ENCODE measurements around the gene KCNK3.

KCNK3 gene

DNA sequence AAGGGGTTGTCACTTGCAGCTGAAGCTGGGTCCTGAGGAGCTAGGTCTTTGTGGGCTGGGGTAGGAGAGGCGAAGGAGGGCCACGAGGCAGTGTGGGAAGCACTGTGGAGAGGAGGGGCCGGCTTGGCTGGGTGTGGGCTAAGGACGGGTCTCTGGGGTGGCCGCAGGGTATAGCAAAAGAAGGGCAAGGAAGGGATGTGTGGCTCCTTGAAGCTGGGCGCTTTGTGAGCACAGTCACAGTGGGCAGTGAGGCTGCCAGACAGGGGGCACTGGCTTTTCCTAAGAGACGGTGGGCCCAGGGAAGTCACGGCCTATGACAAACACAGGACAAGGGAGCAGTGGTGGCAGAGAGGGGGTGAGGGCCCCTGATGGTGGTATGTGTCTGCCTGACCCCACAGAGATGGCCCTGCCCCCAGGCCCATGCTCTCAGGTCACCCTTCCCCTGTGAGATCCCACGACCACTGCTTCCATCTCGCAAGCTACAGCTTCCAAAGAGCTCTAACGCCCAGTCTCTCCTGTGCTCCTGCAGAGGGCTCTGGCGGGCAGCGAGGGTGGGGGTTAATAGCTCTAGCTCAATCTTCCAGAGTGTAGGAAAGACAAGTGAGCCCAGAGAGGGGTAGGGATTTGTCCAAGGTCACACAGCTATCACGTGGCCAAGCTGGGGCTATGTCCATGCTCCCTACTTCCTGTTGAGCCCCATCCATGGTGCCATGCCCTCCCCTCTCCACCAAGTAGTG lies 32.4 kb downstream of the KCNK3 start:
- Mint-ChIP-seq H3K27ac (no peak overlapping the region), H3K36me3 (no peaks in the 10 kb centered on the region), H3K27me3 (no peaks in the 10 kb centered on the region), H3K4me3 (no peak overlapping the region), H3K4me1 (no peaks in the 10 kb centered on the region), H3K9me3 (no peaks in the 10 kb centered on the region)

DNA sequence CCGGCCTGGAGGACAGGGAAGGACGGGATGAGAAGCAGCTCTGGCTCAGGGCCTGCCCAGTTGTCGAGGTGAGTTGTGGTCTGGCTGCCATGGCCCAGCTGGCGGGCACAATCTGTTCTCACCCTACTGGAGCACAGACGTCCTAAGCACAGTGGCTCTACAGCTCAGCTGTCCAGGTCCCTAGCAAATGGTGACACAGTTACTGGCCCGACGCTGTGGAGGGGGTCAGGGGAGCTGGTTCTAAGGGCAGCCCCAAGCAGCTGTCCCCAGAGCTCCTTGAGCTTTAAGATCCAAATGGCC lies 32.9 kb downstream of the KCNK3 start:
- H3K27me3 Mint-ChIP-seq: no peaks in the 10 kb centered on the region
- H3K27ac Mint-ChIP-seq: no peak overlapping the region
- no peaks in the 10 kb centered on the region for H3K9me3 Mint-ChIP-seq
- H3K4me1 Mint-ChIP-seq: no peaks in the 10 kb centered on the region
- H3K4me3 Mint-ChIP-seq: no peak overlapping the region
- no peaks in the 10 kb centered on the region for H3K36me3 Mint-ChIP-seq

- Mint-ChIP-seq H3K27ac (no peak overlapping the region), H3K4me1 (no peaks in the 10 kb centered on the region), H3K9me3 (no peaks in the 10 kb centered on the region), H3K36me3 (no peaks in the 10 kb centered on the region), H3K27me3 (peaks cover 2% of the 10 kb centered on the region), H3K4me3 (no peak overlapping the region)
Measured at GRCh38 chr2:26726228-26726627, 33.7 kb downstream of the KCNK3 start.

- H3K4me1 Mint-ChIP-seq: no peaks in the 10 kb centered on the region
- H3K36me3 Mint-ChIP-seq: no peaks in the 10 kb centered on the region
- H3K27ac Mint-ChIP-seq: no peak overlapping the region
- no peak overlapping the region for H3K4me3 Mint-ChIP-seq
- peaks cover 2% of the 10 kb centered on the region for H3K27me3 Mint-ChIP-seq
- H3K9me3 Mint-ChIP-seq: no peaks in the 10 kb centered on the region
Measured at GRCh38 chr2:26727641-26728561, 35.4 kb downstream of the KCNK3 start.

DNA sequence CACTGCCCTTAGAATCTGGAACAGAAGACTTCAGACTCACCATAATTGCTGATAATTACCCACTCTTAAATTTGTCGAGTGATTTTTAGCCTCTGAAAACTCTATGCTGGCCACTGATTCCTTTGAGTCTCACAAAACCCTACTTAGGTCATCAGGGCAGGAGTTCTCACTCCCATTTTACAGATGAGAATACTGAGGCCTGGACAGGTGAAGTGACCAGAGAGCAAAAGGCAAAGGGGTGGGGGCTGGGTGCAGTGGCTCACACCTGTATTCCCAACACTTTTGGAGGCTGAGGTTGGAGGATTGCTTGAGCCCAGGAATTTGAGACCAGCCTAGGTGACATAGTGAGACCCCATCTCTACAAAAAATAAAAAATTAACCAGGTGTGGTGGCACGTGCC lies 36.8 kb downstream of the KCNK3 start:
- Mint-ChIP-seq H3K36me3 (no peaks in the 10 kb centered on the region), H3K27ac (no peak overlapping the region), H3K27me3 (peaks cover 2% of the 10 kb centered on the region), H3K9me3 (no peaks in the 10 kb centered on the region), H3K4me3 (no peak overlapping the region), H3K4me1 (no peaks in the 10 kb centered on the region)

GRCh38 chr2:26730549-26731344 lies 38.2 kb downstream of the KCNK3 start:
- Mint-ChIP-seq H3K4me3 (no peak overlapping the region), H3K36me3 (no peaks in the 10 kb centered on the region), H3K27ac (no peak overlapping the region), H3K4me1 (no peaks in the 10 kb centered on the region), H3K27me3 (peaks cover 2% of the 10 kb centered on the region), H3K9me3 (no peaks in the 10 kb centered on the region)

DNA sequence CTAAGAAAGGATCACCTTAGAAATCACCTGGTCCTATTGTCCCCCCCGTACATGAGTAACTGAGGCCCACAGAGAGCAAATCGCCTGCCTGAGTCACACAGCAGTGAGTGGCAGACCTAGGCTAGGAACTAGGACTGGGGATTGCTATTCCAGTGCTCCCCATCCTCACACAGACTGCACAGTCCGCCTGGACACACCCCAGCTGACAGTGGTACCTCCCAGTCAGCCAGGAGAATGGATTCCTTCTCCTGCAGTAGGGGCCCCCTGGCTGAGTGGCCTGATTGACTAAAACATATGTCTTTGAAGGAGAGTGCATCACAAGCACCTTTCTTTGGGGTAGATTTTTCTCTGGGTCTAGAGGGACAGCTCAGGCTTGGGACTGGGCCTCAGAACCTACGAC lies 39.2 kb downstream of the KCNK3 start:
- Mint-ChIP-seq H3K9me3 (no peaks in the 10 kb centered on the region), H3K4me3 (no peak overlapping the region), H3K36me3 (no peaks in the 10 kb centered on the region), H3K4me1 (no peaks in the 10 kb centered on the region), H3K27me3 (peaks cover 2% of the 10 kb centered on the region), H3K27ac (no peak overlapping the region)

- Mint-ChIP-seq H3K9me3 (no peaks in the 10 kb centered on the region), H3K27me3 (peaks cover 2% of the 10 kb centered on the region), H3K27ac (no peak overlapping the region), H3K4me3 (no peak overlapping the region), H3K4me1 (no peaks in the 10 kb centered on the region), H3K36me3 (no peaks in the 10 kb centered on the region)
Measured at GRCh38 chr2:26732446-26732845, 39.9 kb downstream of the KCNK3 start.

DNA sequence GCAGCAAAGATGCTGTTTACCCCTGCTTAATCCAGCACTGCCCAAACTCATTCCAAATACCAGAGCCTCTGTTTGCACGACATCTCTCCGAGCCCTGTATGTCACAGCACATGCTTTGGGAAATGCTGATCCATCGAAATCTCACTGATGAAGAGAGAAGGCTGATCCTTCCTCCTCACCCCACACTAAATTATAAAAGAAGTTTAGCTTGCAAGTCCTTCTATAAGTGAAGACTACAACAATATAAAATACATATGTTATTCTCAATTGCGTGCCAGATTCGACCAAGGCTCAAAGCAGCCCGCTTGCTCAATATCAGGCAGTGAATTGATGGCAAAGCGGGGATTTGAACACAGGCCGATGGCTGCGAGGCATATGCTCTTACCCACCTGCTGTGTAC lies 40.9 kb downstream of the KCNK3 start:
- Mint-ChIP-seq H3K9me3 (no peaks in the 10 kb centered on the region), H3K27me3 (peaks cover 2% of the 10 kb centered on the region), H3K4me3 (no peak overlapping the region), H3K4me1 (no peaks in the 10 kb centered on the region), H3K27ac (no peak overlapping the region), H3K36me3 (no peaks in the 10 kb centered on the region)

DNA sequence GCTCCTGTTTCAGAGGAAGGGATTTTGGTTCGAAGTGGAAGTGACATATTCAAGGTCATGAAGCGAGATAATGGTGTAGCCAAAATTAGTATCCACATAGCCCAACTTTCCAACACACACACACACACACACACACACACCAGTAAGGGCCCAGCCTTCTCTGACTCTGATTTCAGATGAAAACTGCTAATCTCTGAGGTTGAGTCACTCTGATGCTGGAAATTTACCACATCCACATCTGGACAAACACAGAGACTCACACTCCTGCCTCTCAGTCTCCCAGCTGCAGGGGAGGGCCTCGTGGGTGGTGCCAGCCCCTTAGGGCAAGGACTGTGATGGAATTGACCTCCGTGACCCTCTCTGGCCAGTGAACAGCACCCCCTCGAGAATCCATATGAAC lies 42.6 kb downstream of the KCNK3 start:
- Mint-ChIP-seq H3K27me3 (peaks cover 2% of the 10 kb centered on the region), H3K36me3 (no peaks in the 10 kb centered on the region), H3K9me3 (no peaks in the 10 kb centered on the region), H3K27ac (no peak overlapping the region), H3K4me1 (no peaks in the 10 kb centered on the region), H3K4me3 (no peak overlapping the region)

DNA sequence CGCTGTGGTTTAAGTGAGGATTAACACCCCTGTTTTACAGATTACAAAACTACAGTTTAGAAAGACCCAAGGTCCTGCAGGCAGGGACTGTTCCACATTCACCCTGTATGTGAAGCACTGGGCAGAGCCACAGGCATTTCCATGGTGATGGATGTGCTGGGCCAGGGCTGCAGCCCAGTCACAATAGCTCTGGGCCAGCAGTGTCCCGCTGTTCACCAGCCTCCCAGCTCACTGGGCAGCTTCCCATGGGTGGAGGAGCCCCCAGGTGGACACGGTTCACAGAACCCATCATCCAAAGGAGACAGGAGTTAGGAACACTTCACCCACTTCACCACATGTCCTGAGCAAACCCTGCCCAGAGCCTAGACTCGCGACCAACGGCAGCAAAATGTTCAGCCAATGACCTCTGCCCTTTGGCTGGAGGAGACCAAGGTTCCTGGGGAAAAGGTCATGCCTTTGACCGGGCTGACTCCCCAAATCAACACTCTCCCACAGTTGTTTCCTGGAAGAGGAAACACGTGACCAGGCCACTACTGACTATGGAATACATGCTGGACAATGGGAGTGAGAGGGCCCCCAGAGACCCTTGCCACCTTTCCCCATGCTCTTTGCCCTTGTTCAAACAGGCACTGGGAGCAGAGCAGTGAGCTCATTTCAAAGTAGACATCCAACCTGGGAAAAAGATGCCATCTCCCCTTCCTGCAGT lies 43.5 kb downstream of the KCNK3 start:
- H3K27me3 Mint-ChIP-seq: peaks cover under 1% of the 10 kb centered on the region
- H3K36me3 Mint-ChIP-seq: no peaks in the 10 kb centered on the region
- H3K4me1 Mint-ChIP-seq: peaks cover 4% of the 10 kb centered on the region
- no peak overlapping the region for H3K4me3 Mint-ChIP-seq
- no peak overlapping the region for H3K27ac Mint-ChIP-seq
- H3K9me3 Mint-ChIP-seq: no peaks in the 10 kb centered on the region

- H3K9me3 Mint-ChIP-seq: no peaks in the 10 kb centered on the region
- H3K4me1 Mint-ChIP-seq: peaks cover 4% of the 10 kb centered on the region
- H3K36me3 Mint-ChIP-seq: no peaks in the 10 kb centered on the region
- H3K4me3 Mint-ChIP-seq: no peak overlapping the region
- no peak overlapping the region for H3K27ac Mint-ChIP-seq
- no peaks in the 10 kb centered on the region for H3K27me3 Mint-ChIP-seq
Measured at GRCh38 chr2:26737221-26737620, 44.7 kb downstream of the KCNK3 start.

- Mint-ChIP-seq H3K4me3 (no peak overlapping the region), H3K27me3 (no peaks in the 10 kb centered on the region), H3K36me3 (no peaks in the 10 kb centered on the region), H3K9me3 (no peaks in the 10 kb centered on the region), H3K27ac (no peak overlapping the region), H3K4me1 (peaks cover 4% of the 10 kb centered on the region)
Measured at GRCh38 chr2:26738481-26738880, 46.0 kb downstream of the KCNK3 start.

GRCh38 chr2:26739514-26739913 lies 47.0 kb downstream of the KCNK3 start:
- Mint-ChIP-seq H3K4me3 (no peak overlapping the region), H3K27me3 (no peaks in the 10 kb centered on the region), H3K36me3 (no peaks in the 10 kb centered on the region), H3K27ac (no peak overlapping the region), H3K9me3 (no peaks in the 10 kb centered on the region), H3K4me1 (peaks cover 4% of the 10 kb centered on the region)

DNA sequence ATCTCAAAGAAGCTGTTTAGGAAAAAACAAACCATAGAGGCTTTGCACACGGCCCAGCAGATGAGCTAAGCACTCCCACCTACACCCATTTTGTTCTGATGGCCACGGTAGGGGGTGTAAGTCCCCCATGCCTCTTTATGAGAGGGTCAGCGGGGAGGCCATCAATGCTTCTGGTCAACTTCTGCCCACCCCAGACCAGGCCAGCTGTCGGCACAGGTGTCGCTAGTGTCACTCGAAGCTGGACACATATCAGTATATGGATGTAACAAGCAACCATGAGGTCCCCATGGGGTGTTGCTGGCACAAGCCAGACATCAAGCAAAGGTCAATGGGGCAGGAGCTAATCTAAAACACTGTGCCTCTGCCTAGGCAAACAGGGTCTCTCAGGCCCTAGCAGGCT lies 47.8 kb downstream of the KCNK3 start:
- H3K4me3 Mint-ChIP-seq: no peak overlapping the region
- H3K4me1 Mint-ChIP-seq: peaks cover 4% of the 10 kb centered on the region
- H3K27ac Mint-ChIP-seq: no peak overlapping the region
- no peaks in the 10 kb centered on the region for H3K27me3 Mint-ChIP-seq
- H3K36me3 Mint-ChIP-seq: no peaks in the 10 kb centered on the region
- H3K9me3 Mint-ChIP-seq: no peaks in the 10 kb centered on the region
